Measurements from ENCODE around the gene ZP2. TPM values are rescaled to one million over a fixed set of nuclear protein-coding genes. Genes with fewer than 3 reads are reported as not detected.

Gene ZP2
- total RNA-seq, 1 experiment from 2014 or later = not detected

DNA sequence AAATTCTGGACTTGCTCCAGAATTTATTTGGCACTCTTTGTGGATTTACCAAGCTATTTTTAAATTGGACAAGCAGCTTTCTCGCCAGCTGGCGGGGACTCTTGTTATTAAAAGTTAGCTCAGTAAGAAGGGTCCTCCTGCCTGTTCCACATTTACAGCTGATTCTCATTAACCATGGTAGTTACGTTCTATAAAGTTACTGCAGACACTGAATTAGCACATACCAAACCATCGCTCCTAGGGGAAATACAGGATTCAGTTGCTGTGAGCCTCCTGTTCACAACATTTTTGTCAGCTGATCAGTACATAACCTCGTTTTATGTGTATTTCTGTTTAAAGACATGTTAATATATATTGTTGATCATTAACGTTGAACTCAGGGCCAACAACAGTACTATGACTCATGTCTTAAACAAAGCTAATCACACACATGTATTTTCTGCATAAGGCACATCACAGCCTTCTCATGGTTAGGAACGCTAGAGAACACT is 48.7 kb downstream of the ZP2 start:
- Histone ChIP-seq H3K9me3 (ENCODE audit: low read length) (no peaks in the 10 kb centered on the region), H3K27ac (ENCODE audit: low read length) (peak overlapping the region; percentile 68; the same call in 1 of the 2 replicates), H3K79me2 (ENCODE audit: low read length) (peaks cover 12% of the 10 kb centered on the region), H3K36me3 (ENCODE audit: low read depth, low read length) (peaks cover 5% of the 10 kb centered on the region; the same call in 1 of the 2 replicates), H3K9me2 (replicated peaks; ENCODE audit: low read length) (no peaks in the 10 kb centered on the region), H3K27me3 (ENCODE audit: low read length) (no peaks in the 10 kb centered on the region), H3K4me1 (ENCODE audit: insufficient read depth, low read length) (peaks cover 58% of the 10 kb centered on the region), H3K9ac (ENCODE audit: low read length) (no peak overlapping the region), H2AFZ (ENCODE audit: low read length) (no peak overlapping the region), H3K4me2 (ENCODE audit: low read length) (peak overlapping the region; percentile 57; the same call in 1 of the 2 replicates), H3F3A (ENCODE audit: low read length, unreplicated experiment) (no peaks in the 10 kb centered on the region), H3K4me3 (ENCODE audit: low read length) (no peak overlapping the region), H4K20me1 (ENCODE audit: low read length) (no peaks in the 10 kb centered on the region; the same call in 1 of the 2 replicates)
- ChIA-PET CTCF (no interaction called here), POLR2A (ENCODE audit: unreplicated experiment) (no interaction called here)
- ATAC-seq (no peak), DNase-seq (no peak)
- BruUV-seq (replicated peaks) = no TSS peak
- intact Hi-C loops (cut with micrococcal nuclease) = loop anchor here (1.0 kb wide), 1 partner anchor 138 kb away; no protein-coding TSS in a partner anchor
- TF ChIP-seq CTCF (conservative IDR thresholded peaks at IDR 0.05; ENCODE audit: low read depth, low read length) (no peak), EZH2phosphoT487 (IDR thresholded peaks at IDR 0.05; ENCODE audit: borderline replicate concordance, low read length) (no peak), EZH2 (IDR thresholded peaks at IDR 0.05; ENCODE audit: low read length, unreplicated experiment) (no peak)

DNA sequence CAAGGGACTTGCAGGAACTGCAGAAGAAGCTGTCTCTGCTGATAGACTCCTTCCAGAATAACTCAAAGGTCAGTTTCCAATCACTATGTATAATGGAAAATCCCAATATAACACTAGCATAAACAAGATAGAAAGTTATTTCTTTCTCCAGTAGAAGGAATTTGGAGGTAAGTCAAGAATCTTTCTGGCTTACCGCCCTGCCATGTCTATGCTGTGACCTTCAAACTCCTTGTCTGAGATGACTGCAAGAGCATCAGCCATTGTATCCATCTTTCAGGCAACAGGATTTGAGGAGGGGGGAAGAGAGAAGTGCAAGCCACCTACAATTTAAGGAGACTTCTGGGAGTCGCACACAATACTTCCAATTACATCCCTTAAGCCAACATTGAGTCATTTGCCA is 50.2 kb downstream of the ZP2 start:
- Histone ChIP-seq H3K4me1 (ENCODE audit: insufficient read depth, low read length) (peaks cover 52% of the 10 kb centered on the region), H3K79me2 (ENCODE audit: low read length) (peaks cover 12% of the 10 kb centered on the region), H3F3A (ENCODE audit: low read length, unreplicated experiment) (no peaks in the 10 kb centered on the region), H3K36me3 (ENCODE audit: low read depth, low read length) (no peaks in the 10 kb centered on the region), H3K9me2 (replicated peaks; ENCODE audit: low read length) (no peaks in the 10 kb centered on the region), H3K27ac (ENCODE audit: low read length) (no peak overlapping the region), H3K4me3 (ENCODE audit: low read length) (no peak overlapping the region), H2AFZ (ENCODE audit: low read length) (no peak overlapping the region), H3K27me3 (ENCODE audit: low read length) (no peaks in the 10 kb centered on the region), H3K9ac (ENCODE audit: low read length) (no peak overlapping the region), H3K4me2 (ENCODE audit: low read length) (no peak overlapping the region), H3K9me3 (ENCODE audit: low read length) (no peaks in the 10 kb centered on the region), H4K20me1 (ENCODE audit: low read length) (no peaks in the 10 kb centered on the region; the same call in 1 of the 2 replicates)
- intact Hi-C loops (cut with micrococcal nuclease) = no loop called here
- DNase-seq (no peak), ATAC-seq (no peak)
- BruUV-seq (replicated peaks) = no TSS peak
- ChIA-PET CTCF (no interaction called here), POLR2A (ENCODE audit: unreplicated experiment) (interaction anchor here (0.5 kb wide), 1 partner anchor 261 kb away, joined by 24 read pairs; the partner anchor contains the start of genes DCUN1D3 and LYRM1)
- no peak for TF ChIP-seq EZH2 (IDR thresholded peaks at IDR 0.05; ENCODE audit: low read length, unreplicated experiment)
- TF ChIP-seq EZH2phosphoT487 (IDR thresholded peaks at IDR 0.05; ENCODE audit: borderline replicate concordance, low read length) = no peak
- TF ChIP-seq CTCF (conservative IDR thresholded peaks at IDR 0.05; ENCODE audit: low read depth, low read length) = no peak

DNA sequence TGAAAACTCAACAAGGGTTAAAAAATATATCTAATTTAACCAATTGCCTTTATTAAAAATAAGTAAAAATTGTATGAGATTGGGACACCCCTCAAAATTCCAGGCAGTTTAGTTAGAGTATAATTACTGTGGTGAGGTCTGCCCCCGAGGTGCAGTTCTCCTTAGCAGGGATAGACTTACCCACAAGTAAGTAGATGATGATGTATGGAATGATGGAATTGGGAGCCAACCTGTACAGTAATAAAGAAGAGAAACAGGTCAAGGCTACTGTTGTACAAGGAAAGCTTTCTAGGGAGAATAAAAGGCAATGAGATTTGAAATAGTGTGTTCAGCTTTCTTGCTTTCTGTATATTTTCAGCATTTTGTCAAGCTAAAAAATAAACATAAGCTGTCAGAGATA is 51.1 kb downstream of the ZP2 start:
- POLR2A ChIA-PET (ENCODE audit: unreplicated experiment) = no interaction called here
- CTCF ChIA-PET = no interaction called here
- Histone ChIP-seq H3K36me3 (ENCODE audit: low read depth, low read length) (no peaks in the 10 kb centered on the region), H3F3A (ENCODE audit: low read length, unreplicated experiment) (no peaks in the 10 kb centered on the region), H3K9ac (ENCODE audit: low read length) (no peak overlapping the region), H3K27ac (ENCODE audit: low read length) (no peak overlapping the region), H3K9me3 (ENCODE audit: low read length) (no peaks in the 10 kb centered on the region), H4K20me1 (ENCODE audit: low read length) (no peaks in the 10 kb centered on the region; the same call in 1 of the 2 replicates), H2AFZ (ENCODE audit: low read length) (no peak overlapping the region), H3K4me2 (ENCODE audit: low read length) (peak overlapping the region; percentile 99; the same call in 1 of the 2 replicates), H3K79me2 (ENCODE audit: low read length) (peaks cover 12% of the 10 kb centered on the region), H3K27me3 (ENCODE audit: low read length) (no peaks in the 10 kb centered on the region), H3K9me2 (replicated peaks; ENCODE audit: low read length) (no peaks in the 10 kb centered on the region), H3K4me3 (ENCODE audit: low read length) (no peak overlapping the region), H3K4me1 (ENCODE audit: insufficient read depth, low read length) (peaks cover 51% of the 10 kb centered on the region)
- no peak for ATAC-seq
- no peak for DNase-seq
- no TSS peak for BruUV-seq (replicated peaks)
- intact Hi-C loops (cut with micrococcal nuclease) = no loop called here
- no peak for TF ChIP-seq CTCF (conservative IDR thresholded peaks at IDR 0.05; ENCODE audit: low read depth, low read length)
- no peak for TF ChIP-seq EZH2 (IDR thresholded peaks at IDR 0.05; ENCODE audit: low read length, unreplicated experiment)
- no peak for TF ChIP-seq EZH2phosphoT487 (IDR thresholded peaks at IDR 0.05; ENCODE audit: borderline replicate concordance, low read length)

All from PC-3 (cell line).